Femur (tissue), 1 donor: ENCODE measurements around the gene FOXJ3.
A peak's percentile ranks its signal among the peaks of the same experiment; 100 is the strongest.

Experiments used
- DNase-seq: peaks from one replicate; pipeline ENCODE4 v3.0.0-alpha.2; 2017

The FOXJ3 gene

DNA sequence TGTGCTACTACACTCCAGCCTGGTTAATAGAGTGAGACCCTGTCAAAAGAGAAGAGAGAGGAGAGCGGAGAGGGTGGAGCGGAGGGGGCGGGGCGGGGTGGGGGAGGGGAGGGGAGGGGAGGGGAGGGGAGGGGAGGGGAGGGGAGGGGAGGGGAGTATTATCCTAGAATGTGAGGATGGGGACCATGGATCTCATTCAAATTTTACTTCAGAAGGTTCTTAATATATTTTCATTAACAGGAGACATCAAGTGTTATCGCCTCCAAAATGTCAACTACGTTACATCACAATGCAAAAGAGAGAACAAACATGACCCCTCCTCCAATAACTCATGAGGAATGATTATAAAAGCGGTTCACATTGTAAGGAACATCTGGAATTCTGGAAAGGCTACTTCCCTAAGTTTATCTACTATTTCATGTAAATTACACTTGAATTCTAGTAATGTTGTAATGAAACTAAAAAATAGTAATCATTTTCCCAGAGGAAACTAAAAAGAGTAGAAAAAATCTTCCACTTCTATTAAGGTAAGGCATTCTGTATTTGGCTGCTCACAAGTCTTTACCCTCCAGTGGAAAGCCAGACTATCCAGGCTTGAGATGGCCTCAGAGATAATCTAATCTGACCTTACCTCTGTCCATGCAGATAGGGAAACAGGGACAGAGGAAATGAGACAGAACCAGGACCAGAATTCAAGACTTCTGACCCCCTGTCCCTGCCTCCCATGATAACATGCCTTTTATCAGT lies 151.7 kb downstream of the FOXJ3 start:
- no peak for DNase-seq

GRCh38 chr1:42181687-42182086 lies 153.3 kb downstream of the FOXJ3 start:
- DNase-seq: no peak

GRCh38 chr1:42179900-42180329 lies 155.1 kb downstream of the FOXJ3 start:
- DNase-seq: no peak

- DNase-seq: peak; percentile 18
Measured at GRCh38 chr1:42179275-42179674, 155.8 kb downstream of the FOXJ3 start.

DNA sequence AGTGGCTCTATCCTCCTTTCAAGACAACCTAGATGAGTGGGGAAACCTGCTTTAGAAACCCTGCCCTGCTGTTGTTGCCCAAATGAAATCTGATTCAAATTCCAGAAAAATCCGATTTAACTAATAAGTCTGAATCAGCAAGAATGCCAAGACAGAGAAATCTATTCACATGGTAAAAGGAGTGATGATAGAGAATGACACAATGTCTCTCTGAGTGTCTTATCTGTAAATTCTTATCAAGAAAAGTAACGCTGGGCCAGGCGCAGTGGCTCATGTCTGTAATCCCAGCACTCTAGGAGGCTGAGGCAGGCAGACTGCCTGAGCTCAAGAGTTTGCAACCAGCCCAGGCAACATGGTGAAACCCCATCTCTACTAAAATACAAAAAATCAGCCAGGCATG lies 156.8 kb downstream of the FOXJ3 start:
- DNase-seq: no peak

- peak; percentile 44 for DNase-seq
Measured at GRCh38 chr1:42177541-42177981, 157.5 kb downstream of the FOXJ3 start.

DNA sequence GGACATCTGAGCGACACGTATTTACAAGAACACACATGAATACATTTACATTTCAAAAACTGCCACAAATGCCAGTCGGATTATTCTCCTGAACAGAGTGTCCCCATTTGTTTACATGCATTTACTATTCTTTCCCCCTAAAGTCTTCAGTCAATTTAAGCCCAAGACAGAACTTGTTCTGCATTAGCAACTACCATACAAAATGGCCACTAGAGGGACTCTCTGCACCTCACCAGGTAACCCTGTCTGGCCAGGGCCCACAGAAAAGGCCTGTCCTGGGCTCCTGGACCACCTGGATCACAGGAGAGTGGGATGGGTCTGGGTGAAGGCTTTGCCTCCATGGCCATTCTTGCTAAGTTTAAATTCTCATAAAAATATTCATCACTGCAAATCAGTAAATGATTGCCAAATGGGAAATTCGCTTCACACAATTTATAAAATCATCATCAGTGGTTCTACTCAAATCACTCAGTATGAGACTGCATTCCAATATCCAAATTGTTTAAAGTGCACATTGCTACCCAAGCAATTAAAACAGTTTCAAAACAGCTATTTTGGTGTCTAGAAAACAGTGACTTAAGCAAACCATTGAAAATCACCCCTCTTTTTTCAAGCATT lies 158.0 kb downstream of the FOXJ3 start:
- peak; percentile 28 for DNase-seq

GRCh38 chr1:42175314-42176054 lies 159.6 kb downstream of the FOXJ3 start:
- peak; percentile 13 for DNase-seq

- DNase-seq: peak; percentile 13
Measured at GRCh38 chr1:42173961-42174735, 160.9 kb downstream of the FOXJ3 start.

- peak; percentile 71 for DNase-seq
Measured at GRCh38 chr1:42173155-42173933, 161.7 kb downstream of the FOXJ3 start.

DNA sequence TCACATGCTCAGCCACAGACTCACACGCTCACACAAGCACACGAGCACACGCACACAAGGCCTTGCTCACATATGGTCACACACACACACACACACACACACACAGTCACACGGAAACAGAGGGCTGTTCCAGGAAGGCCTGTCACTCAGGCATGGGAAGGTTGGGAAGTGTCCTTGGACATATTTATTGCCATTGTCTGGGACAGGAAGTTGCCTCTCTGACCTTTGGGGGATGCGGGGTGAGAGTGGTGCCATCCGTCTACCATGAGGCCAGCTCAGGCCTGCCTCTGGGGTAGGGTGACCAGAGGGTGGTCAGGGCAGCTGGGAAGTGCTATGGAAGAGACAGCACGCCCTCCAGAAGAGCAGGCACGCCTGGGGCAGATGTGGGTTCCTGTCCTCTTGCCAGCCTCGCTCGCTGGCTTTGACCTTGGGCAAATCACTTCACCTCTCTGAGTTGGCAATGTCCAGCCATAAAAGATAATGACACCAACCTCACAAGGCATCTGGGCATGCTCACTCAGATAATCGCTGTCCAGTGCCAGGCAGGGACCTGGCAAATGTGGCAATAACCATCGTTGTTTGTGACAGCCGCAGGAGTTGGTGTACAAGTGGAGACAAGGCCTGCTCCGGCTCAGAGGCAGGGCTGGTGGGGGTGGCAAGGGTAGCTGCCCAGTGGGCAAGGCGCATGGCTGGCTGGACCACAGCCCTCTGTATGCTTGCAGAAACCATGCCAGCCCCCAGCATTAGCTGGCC lies 162.5 kb downstream of the FOXJ3 start:
- DNase-seq: peak; percentile 28

DNA sequence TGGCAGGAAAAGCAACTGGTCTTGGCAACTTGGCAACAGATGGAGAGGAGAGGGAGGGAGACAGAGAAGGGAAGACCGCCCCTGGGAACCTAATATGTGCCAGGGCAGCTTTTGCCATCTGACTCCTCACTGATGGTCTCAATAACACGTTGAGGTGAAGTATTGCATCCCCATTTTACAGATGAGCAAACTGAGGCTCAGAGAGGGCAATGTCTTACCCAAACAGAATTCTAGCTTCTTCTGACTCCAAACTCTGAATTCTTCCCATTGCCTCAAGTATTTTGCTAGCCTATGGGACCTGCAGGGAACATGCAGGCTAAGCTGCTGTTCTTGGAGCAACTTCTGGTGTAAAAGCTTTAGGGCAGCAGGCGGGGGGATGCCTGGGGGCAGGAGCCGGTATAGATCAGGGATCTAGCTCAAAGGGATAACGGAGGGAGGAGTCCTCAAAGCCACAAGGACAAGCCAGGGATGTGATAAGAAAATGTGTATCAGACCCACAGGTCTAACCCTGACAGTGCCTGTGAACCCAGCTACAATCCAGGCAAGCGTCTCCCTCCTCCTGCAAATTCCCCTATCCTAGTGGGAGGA lies 163.3 kb downstream of the FOXJ3 start:
- no peak for DNase-seq

- DNase-seq: peak; percentile 41
Measured at GRCh38 chr1:42170779-42171621, 164.0 kb downstream of the FOXJ3 start.

DNA sequence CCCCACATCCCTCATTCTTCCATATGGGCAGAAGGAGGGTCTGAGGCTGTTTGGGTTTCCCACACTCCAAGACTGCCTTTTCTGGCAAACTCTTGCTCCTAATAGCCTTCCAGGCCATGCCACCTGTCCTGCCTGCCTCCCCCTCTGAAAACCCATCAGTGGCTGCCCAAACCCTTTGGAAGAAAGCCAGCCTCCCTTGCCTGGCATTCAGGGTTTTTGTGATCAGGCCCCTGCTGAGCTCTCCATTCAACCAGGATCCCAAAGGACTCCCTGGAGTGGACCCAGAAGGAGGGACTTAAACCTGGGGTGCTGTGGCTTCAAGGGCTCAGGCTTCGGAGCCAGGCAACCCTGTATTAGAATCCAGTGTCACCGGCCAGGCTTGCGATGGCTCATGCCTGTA lies 166.3 kb downstream of the FOXJ3 start:
- peak; percentile 23 for DNase-seq

- peak; percentile 14 for DNase-seq
Measured at GRCh38 chr1:42168391-42168670, 166.7 kb downstream of the FOXJ3 start.

DNA sequence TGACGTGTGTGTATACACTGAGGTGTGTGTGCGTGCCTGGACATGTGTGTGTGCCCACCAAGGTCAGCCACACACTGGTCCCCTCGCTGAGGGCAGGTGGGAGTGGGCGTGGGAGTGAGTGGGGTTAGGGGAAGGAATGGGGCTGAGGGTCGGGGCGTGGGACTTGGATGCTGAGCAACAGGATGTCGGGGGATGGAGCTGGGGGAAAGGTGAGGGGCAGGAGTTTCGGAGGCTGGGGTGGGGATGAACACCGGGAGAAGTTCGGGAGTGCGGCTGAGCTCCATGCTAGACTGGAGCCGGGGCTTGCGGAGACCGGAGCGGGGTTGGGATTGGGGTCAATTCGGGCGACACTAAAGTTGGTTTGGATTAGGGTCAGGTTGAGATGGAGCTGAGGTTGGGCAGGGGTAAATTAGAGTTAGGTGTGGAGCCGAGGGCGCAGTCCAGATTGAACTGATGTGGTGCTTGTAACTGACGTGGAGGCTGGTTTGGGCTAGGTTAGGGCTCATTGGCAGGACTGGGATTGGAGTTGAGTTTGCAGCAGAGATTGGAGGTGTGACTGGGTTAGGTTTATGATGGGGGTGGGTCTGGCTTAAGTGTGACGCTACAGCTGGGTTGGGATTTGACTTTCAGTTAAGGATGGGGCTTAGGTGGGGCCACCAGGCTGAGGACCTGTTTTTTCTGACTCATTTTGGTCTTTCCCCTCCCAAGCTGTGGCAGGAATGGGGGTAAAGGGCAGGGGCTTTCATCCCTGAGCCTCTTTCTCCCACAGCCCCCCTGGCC lies 167.2 kb downstream of the FOXJ3 start:
- peak; percentile 14 for DNase-seq

GRCh38 chr1:42165511-42166210 lies 169.4 kb downstream of the FOXJ3 start:
- peak; percentile 62 for DNase-seq

GRCh38 chr1:42164551-42165420 lies 170.2 kb downstream of the FOXJ3 start, which contains the start of gene GUCA2A:
GUCA2A (minus strand) TSS chr1:42164745; CDS start chr1:42164712, 33 bp downstream.
- DNase-seq: no peak
